ENCODE results near the gene MRS2. TPM values are rescaled to one million over a fixed set of nuclear protein-coding genes. Genes with fewer than 3 reads are reported as not detected.
"Not testable (repeated sequence)": the region's sequence is repeated elsewhere in the genome, so short reads cannot be mapped to it uniquely, and the experiment has no call there.

MRS2 gene
- total and polyA plus RNA-seq, 8 donors: 27.3 to 33.2 (median 31.7) TPM

- no peak for TF ChIP-seq CTCF (IDR thresholded peaks at IDR 0.05)
- H3K9me3 ChIP-seq: no peaks in the 10 kb centered on the region
- no peaks in the 10 kb centered on the region for H3K27me3 ChIP-seq
- no peak for ATAC-seq
- intact Hi-C loops (cut with DNase I): no loop called here
- H3K27ac ChIP-seq: no peak overlapping the region
- DNase-seq: no peak
- H3K4me1 ChIP-seq: no peaks in the 10 kb centered on the region
- H3K4me3 ChIP-seq: no peak overlapping the region
- H3K36me3 ChIP-seq: no peaks in the 10 kb centered on the region
These were observed 28.1 kb upstream of the MRS2 start for GRCh38 chr6:24374612-24375011.

GRCh38 chr6:24376871-24377270, 25.9 kb upstream of the MRS2 start:
- no peak for TF ChIP-seq CTCF (IDR thresholded peaks at IDR 0.05)

GRCh38 chr6:24378473-24379097, 24.2 kb upstream of the MRS2 start:
- H3K4me1 ChIP-seq: no peaks in the 10 kb centered on the region
- no peaks in the 10 kb centered on the region for H3K27me3 ChIP-seq
- TF ChIP-seq CTCF (IDR thresholded peaks at IDR 0.05): no peak
- DNase-seq (no peak), ATAC-seq (no peak)
- intact Hi-C loops (cut with DNase I): no loop called here
- no peak overlapping the region for H3K27ac ChIP-seq
- no peak overlapping the region for H3K4me3 ChIP-seq
- H3K9me3 ChIP-seq: no peaks in the 10 kb centered on the region
- no peaks in the 10 kb centered on the region for H3K36me3 ChIP-seq

More at GRCh38 chr6:24376871-24377270, 25.9 kb upstream of the MRS2 start:
- Histone ChIP-seq H3K4me3 (no peak overlapping the region), H3K27me3 (no peaks in the 10 kb centered on the region), H3K4me1 (no peaks in the 10 kb centered on the region), H3K27ac (no peak overlapping the region), H3K36me3 (no peaks in the 10 kb centered on the region), H3K9me3 (no peaks in the 10 kb centered on the region)
- ATAC-seq (no peak), DNase-seq (no peak)
- intact Hi-C loops (cut with DNase I): no loop called here

GRCh38 chr6:24381476-24382219, 21.1 kb upstream of the MRS2 start:
- DNase-seq: no peak
- intact Hi-C loops (cut with DNase I): loop anchor here in 1 of 2 donors (10.0 kb wide), 1 partner anchor 97 kb away; no protein-coding TSS in a partner anchor
- H3K9me3 ChIP-seq: no peaks in the 10 kb centered on the region
- TF ChIP-seq CTCF (IDR thresholded peaks at IDR 0.05): no peak
- no peaks in the 10 kb centered on the region for H3K4me1 ChIP-seq
- H3K27me3 ChIP-seq: no peaks in the 10 kb centered on the region
- H3K4me3 ChIP-seq: no peak overlapping the region
- ATAC-seq: no peak
- no peak overlapping the region for H3K27ac ChIP-seq
- H3K36me3 ChIP-seq: no peaks in the 10 kb centered on the region

- DNase-seq (no peak), ATAC-seq (no peak)
- no peak overlapping the region for H3K27ac ChIP-seq
- H3K36me3 ChIP-seq: no peaks in the 10 kb centered on the region
- H3K4me3 ChIP-seq: no peak overlapping the region
- no peaks in the 10 kb centered on the region for H3K4me1 ChIP-seq
- H3K27me3 ChIP-seq: no peaks in the 10 kb centered on the region
- intact Hi-C loops (cut with DNase I): loop anchor here in 1 of 2 donors (10.0 kb wide), 1 partner anchor 97 kb away; no protein-coding TSS in a partner anchor
- no peak for TF ChIP-seq CTCF (IDR thresholded peaks at IDR 0.05)
- no peaks in the 10 kb centered on the region for H3K9me3 ChIP-seq
These were observed 20.6 kb upstream of the MRS2 start for GRCh38 chr6:24382220-24382540.

- not testable (repeated sequence) for H3K4me3 ChIP-seq, H3K9me3 ChIP-seq, ATAC-seq, H3K36me3 ChIP-seq, H3K27me3 ChIP-seq, DNase-seq, H3K4me1 ChIP-seq, H3K27ac ChIP-seq
- intact Hi-C loops (cut with DNase I): loop anchor here in 1 of 2 donors (10.0 kb wide), 1 partner anchor 98 kb away; no protein-coding TSS in a partner anchor
These were observed 19.7 kb upstream of the MRS2 start for GRCh38 chr6:24382891-24383494.

GRCh38 chr6:24384369-24385130, 18.2 kb upstream of the MRS2 start:
- not testable (repeated sequence) for H3K27ac ChIP-seq, H3K4me1 ChIP-seq, DNase-seq, H3K36me3 ChIP-seq, H3K9me3 ChIP-seq, H3K4me3 ChIP-seq, H3K27me3 ChIP-seq, ATAC-seq
- intact Hi-C loops (cut with DNase I): loop anchor here in 1 of 2 donors (10.0 kb wide), 1 partner anchor 100 kb away; no protein-coding TSS in a partner anchor
